Nucleus accumbens (tissue), 56 donors: ENCODE results near the gene MACROH2A1.

ENCODE experiments used
- DNase-seq, 56 donors: peaks; one replicate each; lab custom pipeline; 2025; lab: John Stamatoyannopoulos, UW

MACROH2A1 gene

DNA sequence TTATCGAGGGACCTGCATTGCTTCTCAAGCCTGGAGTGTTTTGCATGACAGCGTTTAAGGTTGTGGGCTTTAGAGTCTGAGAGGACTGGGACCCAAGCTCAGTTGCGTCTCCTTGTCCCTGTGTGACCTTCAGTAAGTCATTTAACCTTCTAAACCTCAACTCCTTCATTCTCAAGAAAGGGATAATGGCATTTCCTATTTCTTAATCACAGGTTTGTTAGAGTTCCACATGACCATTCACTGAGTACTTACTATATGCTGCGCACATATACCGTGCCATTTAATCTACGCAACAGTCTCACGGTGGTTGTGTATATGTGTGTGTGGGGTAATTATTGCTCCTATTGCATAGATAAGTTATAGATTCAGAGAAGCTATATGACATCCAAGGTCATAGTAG is 76.3 kb downstream of the MACROH2A1 start:
- no peak for DNase-seq

DNA sequence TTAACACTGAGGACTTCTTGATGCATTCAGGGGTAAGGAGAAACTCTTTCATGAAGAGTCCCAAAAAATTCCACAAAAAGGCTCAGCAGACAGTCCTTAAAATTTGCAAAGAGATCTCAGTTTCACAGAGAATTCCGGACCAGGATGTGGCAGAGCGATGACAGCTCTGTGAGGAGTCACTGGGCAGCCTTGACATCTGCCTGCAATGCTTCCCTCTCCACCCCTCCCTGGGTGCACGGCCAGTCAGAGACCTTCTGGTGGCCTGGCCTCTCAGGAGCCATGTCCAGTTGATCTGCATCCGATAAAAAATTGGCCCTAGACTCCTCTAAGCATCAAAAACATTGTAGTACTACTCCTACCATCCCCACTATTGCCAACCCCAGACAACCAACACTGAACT is 76.8 kb downstream of the MACROH2A1 start:
- DNase-seq = no peak

DNA sequence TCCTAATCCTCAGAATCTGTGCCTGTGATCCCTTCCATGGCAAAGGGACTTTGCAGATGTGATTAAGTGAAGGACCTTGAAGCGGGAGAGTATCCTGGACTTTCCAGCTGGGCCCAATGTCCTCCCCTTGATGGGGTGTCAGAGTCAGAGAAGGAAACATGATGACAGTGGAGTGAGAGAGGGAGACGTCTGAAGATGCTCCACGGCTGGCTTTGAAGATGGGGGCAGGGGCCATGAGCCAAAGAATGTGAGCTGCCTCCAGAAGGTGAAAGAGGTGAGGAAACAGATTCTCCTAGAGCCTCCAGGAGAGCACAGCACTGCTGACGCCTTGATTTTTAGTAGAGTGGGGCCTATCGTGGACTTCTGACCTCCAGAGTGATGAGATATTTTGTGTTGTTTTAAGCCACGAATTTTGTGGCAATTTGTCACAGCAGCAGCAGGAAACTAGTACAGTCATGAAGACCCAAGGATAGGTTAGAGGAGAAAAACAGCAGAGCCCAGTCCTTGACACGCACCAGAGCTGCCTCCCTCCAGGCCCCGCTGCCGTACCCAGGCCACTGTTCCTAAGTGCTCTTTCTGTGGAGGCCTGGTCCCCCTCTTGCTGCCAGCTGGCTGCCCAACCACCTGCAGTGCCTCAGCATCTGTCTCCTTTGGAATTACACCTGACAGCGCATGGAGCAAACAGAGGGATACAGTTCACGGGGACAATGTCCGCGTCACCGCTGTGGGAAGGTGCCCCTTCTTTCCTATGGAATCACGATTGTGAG is 78.1 kb downstream of the MACROH2A1 start:
- DNase-seq = no peak

DNA sequence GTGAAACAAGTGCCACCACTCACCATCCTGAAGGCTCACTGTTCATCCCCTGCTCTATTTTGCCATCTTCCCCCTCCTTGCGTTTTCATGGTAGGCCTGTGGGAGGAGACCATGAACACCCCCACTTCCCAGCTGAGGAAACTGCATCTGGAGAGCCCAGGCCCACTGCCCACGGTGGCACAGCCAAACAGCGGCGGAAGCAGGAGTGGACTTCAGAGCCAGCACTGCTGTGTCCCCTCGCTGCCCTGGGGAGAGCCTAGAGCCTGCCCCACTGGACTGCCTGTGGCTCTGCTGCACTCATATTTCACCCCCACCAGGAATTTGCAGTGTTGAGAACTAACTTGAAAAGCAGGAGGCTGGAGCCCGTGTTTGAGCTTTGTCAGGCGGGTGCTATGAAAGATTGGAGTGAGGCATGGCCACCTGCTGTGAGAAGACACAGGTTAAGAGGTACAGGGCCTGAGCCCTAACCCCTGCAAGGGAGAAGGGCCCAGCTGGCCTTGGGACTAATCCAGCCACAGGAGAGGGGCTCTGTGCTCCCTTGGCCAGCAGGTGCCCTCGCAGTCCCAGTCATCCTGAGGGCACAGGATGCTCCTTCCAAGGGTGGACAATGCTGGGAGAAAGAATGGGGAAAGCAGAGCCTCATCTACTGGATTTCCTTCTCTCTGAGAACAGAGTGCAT is 79.0 kb downstream of the MACROH2A1 start:
- no peak for DNase-seq

DNA sequence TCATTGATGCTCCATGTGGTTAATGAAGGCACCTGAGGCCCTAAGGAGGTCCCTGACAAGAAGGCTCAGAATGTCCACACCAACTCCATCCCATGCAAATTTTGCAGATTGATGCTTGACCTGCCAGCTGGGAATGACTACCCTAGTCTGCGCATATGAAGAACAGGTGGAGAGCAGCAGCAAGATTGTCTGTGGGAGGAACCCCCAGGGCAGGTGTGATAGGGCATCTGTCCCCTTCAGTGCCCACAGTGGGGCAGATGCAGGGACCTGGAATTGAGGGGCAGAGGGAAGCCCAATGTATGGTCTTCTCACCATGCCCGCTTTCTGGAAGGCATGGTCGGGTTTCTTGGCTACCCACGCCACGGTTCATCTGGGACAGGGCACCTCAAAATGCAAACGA is 79.6 kb downstream of the MACROH2A1 start:
- DNase-seq = no peak

DNA sequence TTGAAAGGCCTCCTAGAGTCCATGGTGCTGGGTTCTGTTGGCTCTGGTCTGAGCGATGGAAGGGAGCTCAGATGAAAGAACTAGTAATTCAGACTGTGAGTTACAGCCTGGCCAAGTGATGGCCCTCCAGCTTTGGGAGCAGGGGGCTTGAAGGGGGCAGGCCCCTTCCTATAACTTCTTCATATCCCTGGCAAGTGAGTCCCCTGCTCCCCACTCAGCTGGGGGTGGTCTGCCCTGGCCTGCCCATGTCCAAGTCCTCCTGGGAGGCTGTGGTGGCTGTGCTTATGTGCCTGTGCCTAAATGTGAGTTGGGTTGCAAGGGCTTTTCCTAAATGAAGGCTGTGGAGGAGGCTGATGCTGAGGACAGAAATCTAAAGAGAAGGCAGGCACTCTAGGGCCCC is 80.1 kb downstream of the MACROH2A1 start:
- DNase-seq = no peak

DNA sequence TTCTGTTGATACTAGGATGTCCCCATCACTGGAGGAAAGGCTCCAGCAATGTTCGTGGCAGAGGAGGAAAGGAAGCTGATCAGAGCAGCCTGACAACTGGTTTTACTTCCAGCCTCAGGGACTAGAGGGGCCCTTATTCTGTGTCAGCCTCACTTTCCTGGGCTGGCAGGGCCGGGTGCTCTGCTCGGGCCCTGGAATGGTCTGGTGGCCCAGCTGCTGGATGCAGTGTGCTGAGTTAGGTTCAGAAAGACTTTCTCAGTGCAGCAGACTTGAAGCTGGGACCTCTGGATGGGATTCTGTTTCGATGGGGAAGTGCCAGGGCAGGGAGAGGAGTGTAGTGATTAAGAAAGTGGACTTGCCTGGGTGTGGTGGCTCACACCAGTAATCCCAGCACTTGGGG is 81.0 kb downstream of the MACROH2A1 start:
- no peak for DNase-seq

DNA sequence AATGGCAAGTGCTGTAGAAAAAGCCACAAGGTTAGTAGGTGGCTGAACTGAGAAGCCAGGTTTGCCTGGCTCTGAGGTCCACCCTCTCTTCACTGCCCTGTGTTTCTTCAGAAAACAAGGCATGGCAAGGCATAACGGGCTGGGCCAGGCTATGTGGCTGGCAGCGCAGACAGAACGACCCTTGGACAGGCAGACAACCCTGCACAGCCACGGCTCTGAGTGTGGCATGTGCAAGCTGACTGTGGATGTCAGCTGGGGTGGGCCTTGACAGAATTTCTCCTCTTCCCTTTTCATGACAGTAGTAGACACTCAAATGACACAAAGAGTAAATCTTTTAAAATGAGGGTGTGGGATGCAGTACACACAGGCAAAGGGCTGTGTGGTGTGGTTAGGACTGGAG is 81.7 kb downstream of the MACROH2A1 start:
- DNase-seq = no peak

DNA sequence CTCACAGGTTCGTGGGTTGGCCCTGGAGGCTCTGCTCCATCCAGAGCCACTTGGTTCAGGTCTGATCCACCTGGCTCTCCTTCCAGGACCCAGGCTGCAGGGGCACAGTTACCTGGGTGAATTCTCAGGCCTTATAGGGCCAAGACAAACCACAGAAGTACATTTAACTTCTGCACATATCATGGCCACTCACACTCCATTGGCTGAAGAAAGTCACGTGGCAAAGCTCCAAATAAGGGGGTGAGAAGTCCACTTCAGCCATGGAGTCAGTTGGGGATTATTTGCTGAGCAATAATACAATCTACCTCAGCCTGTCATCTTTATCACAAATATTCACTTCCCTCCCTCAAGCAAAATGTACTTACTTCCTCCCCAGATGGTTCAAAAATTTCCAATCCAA is 83.6 kb downstream of the MACROH2A1 start:
- DNase-seq = no peak

DNA sequence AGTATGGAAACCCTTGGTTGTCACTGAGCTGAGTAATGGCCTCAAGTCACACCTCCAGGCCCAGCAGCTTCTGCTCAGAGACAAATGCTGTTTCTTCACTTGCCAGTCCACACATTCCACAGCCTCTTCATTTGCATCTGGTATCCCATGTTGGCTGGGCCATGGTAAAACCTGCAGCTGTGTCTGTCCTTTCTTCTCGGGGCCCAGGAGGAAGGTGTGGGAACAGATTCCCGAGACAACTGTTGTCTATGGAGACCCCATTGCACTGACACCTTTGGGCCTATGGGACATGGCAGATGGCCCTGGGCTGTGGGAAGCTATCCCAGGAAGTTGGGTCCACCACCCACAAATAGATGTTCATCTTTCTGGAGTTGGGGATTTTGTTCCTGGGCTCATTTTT is 85.1 kb downstream of the MACROH2A1 start:
- no peak for DNase-seq

DNA sequence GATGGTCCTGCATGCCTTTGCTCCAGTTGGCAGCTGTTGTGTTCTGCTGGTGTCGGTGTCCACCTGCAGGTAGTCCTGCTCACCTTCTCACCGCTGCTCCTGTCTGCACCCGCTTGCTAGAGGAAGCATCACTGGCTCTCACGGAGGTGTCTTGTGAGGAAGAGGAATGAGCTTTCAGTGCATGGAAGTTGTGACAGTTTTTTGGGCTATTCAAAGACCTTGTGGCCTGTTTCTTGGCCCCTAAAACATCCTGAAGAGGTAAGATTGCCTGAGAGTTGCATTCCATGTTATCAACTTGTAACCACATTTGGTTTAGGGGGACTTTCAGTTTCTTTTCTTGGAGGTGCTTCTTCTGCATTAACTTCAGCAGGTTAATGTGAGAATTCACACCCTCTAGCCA is 85.6 kb downstream of the MACROH2A1 start:
- no peak for DNase-seq

DNA sequence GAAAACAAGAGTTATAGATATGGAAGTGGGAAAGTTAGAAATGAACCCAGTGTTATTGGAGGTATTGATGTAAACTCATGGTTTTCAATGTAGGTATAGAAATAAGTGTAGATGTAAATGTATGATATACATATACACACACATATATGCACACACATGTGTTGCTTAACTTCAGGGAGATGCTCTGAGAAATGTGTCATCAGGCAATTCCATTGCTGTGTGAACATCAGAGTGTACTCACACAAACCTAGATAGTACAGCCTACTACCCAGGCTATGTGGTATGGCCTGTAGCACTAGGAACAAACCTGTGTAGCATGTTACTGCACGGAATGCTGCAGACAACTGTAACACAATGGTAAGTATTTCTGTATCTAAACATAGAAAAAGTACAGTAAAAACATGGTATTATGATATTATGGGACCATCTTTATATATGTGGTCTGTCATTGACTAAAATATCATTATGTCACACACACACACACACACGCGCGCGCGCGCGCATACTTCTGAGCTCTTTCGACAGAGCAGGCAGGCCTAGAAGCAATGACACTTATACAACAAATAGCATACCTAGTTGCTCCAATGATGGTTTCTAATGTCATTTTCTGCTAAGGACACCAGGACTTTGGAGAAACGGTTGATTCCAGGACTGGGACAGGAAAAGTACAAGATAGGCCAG is 86.6 kb downstream of the MACROH2A1 start:
- no peak for DNase-seq

DNA sequence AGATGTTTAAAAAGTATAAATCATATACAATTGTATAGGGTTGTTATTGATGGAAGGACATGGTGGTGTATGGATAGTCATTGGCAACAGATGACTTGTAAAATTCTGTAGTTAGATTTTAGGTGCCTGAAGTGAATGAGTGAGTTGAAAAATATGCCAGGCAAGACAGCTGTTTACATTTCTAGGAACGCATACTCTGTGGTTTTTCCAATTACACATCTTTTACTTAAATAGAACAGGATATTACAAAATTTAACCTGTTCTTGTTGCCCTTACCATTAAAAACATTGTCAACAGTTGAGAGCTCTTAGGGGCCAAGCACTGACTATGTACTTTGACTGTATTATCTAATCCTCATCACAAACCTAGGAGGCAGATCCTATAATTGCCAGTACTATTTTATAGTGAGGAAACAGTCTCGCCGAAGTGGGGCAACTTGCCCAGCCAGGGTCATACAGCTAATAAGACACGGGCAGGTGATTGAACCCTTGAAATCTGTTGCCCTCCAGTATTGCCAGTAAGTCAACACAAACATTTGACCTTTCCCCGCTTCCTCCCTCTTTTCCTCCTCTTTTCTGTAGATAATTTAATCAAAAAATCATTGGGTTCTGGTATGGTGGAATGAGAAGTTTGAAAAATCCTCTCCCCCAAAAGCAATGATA is 88.6 kb downstream of the MACROH2A1 start:
- DNase-seq = no peak

DNA sequence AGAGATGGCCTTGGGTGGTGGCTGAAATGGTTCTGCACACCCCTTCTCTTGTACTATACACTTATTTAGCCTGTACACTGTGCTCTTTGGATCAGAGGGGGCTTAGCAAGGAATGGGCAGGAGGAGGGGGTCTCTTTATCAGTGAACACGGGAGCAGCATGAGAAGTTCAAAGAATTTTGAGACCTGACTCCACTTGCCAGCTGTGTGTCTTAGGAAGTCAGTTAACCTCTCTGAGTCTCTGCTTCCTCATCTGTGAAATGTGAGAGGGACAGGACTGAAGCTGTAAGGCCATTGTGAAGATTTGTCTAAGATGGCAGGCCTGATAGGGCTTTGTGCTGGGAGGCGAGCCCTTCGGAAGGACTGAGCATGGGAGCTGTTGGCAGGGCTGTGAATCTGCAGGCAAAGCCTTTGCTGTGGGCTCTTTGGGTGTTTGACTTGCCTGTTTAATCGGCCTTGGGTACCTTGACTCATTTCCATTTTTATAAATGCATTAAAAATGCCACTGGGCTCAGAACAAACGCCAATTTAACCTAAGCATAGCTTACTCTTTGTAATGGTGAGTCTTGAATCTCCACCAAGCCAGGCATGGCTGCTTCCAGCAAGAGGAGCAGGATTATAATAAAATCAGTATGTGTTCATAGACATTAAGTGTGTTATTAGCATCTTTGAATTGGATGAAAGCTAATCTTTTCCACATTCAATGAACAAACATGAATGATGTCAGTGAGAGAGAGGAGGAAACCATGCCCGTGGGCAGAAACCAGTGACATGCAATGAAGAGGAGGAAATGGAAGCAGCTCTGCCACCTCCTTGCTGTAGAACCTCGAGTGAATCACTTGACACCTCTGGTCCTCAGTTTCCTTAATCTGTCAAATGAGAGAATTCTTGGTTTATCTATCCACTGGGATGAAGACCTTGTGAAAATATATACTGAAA is 89.4 kb downstream of the MACROH2A1 start:
- DNase-seq = no peak

DNA sequence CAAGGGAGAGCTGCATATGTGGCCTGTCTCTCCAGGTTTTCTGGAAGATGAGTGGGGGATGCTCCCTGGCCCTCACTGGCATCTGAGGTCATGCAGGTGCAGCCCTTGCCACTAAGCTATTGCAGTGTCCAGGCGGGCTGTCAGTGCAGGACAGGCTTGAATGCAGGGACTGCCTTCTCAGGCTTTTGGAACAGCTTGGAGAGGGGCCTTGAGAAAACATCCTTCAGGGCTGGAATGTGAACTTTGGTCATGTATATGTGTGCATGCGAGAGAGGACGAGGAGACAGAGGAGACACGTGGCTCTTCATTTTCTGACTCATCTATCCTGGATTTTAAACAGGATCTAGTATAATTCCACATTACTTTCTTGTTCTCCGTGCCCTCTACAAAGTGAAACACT is 90.3 kb downstream of the MACROH2A1 start:
- no peak for DNase-seq

DNA sequence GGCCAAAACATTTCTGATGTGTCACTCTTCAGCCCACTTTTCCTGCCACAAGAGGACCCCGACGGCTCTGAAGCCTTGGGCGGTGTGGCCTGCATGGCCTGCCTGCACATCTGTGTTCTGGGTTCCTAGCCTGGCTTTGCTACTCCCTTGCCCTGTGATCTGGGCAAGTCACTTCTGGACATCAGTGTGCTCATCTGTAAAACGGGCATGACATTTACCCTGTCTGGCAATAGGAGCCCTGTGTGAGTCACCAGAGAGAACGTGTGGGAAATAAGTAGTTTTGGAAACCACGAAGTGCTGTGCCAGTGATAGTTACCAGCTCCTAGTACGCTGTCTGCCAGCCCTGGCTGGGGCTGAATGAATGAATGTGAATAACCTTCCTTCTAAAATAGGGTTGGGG is 90.8 kb downstream of the MACROH2A1 start:
- DNase-seq = no peak

DNA sequence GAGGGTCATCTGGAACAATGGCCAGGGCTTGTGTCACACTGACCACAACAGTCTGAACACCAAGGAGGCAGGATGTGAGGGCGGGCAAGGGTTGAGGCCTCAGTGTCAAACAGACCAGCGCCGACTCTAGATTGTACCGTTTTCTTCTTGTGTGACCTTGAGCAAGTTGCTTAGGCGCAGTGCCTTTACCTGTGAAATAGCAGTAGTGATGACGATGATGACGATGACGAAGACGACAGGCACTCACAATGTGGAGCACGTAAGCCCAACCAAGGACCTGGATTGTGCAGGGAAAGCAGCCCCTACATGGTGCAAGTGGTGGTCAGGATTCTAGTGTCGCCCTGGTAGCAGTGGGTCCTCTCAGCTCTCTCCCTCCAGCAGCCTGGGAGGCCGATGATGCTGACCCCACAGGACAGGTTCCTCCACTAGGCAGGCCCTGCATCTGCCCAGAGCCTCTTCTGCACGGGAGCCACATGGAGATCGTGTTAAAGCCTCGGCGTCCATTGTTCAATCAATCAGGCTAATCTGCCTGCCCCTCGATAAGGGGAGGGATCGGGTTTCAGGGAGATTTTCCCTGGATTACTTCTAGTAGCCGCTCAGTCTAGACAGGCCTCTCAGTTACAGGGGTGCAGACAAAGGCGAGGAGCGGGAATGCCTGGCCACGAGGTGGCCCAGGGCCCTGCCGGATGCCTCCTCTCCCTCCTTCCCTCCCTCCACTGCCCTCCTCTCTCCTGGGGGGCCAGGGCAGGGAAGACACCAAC is 91.7 kb downstream of the MACROH2A1 start:
- no peak for DNase-seq

DNA sequence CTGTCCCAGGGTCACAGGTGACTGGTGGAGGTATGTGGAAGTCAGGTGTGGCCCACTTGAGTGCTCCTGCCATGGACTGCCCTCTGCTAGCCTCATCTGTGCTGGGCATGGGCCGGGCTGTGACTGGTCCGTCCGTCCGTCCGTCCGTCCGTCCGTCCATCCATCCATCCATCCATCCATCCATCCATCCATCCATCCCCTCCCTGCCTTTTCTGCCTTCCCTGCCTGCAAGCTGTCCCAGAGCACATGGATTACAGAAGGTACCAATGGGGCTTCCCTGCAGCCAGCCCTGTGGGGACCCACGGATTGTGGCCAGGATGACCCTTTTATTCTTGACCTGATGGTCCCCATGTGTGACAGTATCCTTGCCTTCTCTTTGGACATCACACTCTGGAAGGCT is 92.5 kb downstream of the MACROH2A1 start:
- DNase-seq = no peak
